ENCODE data around the gene LMX1A.

LMX1A gene

GRCh38 chr1:165317612-165318011, 38.9 kb downstream of the LMX1A start:
- no peak for DNase-seq

GRCh38 chr1:165316153-165316772, 40.3 kb downstream of the LMX1A start:
- DNase-seq: no peak

DNA sequence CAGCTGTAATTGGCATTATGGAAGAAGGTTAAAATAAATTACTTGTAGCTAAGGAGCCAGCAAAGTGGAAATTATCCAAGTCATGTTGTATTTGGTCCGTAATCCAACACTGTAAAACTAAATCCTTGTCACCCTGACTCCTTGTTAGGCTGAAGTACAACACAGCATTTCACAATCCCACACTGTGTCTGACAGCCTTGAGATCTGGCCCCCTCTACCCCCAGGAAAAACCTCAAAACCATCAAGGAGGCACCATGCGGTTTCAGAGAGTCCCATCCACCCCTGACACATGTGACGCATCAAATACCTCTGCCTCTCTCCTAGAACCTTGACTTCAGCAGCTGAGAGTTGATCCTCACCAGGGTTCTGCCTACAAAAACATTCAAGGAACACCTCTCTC, 41.0 kb downstream of the LMX1A start:
- DNase-seq: no peak

- no peak for DNase-seq
Measured at GRCh38 chr1:165313903-165314302, 42.6 kb downstream of the LMX1A start.

DNA sequence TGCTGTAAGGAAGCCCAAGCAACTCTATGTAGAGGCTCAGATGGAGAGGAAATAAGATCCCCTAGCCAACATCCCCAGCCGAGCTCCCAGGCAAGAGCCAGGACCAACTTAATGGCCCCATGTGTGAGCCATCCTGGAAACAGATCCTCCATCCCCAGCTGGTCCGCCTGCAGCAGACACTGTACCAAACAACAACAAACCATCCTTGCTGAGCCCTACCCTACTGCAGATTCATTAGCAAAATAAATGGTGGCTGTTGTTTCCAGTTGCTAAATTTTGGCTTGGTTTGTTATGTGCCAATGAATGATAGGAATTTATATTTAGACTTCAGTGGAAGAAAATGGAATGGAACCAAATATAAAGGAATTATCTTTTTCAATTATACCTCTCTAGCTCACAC, 43.9 kb downstream of the LMX1A start:
- no peak for DNase-seq

DNA sequence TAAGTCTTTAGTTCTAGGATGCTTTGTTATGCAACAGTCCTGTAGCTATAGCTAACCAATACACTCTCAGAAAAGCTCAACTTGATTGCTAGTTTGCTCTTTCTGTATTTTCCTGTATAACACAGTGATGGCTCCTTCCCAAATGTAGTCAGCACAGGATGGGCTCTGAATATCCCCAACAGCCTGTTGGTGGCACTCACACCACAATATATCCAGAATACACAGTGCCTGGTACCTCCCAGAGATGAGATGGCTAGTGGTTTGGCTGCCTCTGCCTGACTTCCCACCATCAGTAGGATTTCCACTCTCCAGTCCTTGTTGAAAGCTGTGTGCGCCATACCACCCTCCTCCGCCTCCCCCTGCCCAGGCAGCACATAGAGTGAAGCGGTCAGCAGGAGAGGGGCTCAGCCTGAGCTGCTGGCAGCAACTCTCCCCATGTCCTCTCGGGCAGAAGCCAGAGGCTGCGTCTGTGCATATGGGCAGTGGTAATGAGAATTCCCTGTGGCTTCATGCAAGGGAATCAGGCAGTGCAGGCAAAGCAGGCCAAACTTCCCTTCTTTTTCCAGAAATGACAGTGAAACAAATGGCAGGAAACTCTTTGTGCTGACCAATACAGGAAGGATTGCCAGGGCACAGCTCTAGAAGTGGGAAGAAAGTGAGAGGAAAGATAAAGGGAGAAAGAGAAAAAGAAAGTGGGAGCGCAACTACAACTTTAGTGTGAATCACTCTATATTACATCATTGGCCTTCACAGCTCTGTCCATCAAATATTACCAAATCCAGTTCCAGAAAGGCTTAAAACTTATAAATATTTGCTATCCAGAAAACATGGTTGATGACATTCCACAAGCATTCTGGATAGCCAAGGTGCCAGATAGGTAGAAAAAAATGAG, 49.7 kb downstream of the LMX1A start:
- DNase-seq: no peak

DNA sequence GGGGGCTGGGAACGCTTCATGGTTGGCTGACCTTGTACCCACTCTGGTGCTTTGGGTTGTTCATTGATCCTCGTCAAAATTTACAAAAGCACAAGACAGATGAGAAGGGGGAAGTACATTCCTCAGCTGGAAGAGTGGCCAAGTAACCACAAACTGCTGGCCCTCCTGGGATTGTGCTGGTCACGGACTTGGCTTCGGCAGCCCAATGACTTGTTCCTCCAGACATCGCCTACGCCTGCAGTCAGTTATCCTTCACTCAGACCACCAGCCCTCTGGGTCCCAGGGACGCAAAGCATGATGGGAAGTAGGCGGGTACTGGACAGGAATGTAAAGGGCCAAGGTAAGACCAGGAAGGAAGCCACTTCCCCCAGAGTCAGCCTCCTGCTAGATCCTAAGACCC, 53.1 kb downstream of the LMX1A start:
- DNase-seq: no peak

DNA sequence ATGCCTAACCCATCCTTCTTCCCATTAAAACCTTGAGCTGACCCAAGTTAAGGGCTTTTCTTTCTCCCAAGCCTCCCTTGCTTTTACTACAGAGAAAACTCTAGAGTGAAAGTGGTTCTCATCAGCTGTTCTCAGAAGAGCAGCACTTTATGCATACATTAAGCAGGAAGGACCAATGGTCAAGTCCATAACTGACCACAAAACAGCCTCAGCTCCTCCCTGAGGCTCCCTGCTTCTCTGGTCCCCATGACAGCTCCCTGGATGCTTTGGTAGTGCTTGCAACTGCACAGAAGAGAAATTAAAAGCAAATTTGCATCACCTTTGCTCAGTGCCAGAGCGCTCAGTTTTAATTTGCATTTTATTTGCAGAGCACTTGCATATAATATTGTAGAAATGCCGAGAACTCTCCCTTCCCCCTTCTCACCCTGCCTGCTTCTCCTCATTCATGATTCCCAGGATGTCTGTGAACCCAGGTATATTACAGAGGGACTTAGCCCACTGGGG, 56.1 kb downstream of the LMX1A start:
- DNase-seq: no peak

GRCh38 chr1:165298203-165298820, 58.2 kb downstream of the LMX1A start:
- no peak for DNase-seq

DNA sequence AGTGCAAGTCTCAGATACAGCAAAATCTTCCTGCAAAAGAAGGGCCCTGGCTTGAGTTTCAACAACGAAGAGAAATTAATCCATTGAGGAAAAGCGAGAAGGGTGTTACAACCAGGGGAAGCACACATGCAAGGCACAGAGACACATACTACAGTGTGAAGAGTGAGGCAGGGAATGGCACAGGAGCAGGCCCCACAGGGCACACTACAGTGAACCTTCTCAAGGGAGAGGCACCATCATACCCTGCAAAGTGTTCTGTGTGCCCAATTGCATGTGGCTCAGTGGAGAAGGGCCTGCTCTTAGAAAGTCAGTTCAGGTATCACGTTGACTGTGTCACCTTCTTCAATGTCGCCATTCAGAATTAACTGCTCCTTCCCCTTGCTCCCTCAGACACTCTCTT, 60.3 kb downstream of the LMX1A start:
- DNase-seq: no peak

- DNase-seq: no peak
Measured at GRCh38 chr1:165290148-165290547, 66.4 kb downstream of the LMX1A start.

- no peak for DNase-seq
Measured at GRCh38 chr1:165289556-165289955, 67.0 kb downstream of the LMX1A start.

- no peak for DNase-seq
Measured at GRCh38 chr1:165288350-165289120, 68.0 kb downstream of the LMX1A start.

- DNase-seq: no peak
Measured at GRCh38 chr1:165287781-165288180, 68.7 kb downstream of the LMX1A start.

DNA sequence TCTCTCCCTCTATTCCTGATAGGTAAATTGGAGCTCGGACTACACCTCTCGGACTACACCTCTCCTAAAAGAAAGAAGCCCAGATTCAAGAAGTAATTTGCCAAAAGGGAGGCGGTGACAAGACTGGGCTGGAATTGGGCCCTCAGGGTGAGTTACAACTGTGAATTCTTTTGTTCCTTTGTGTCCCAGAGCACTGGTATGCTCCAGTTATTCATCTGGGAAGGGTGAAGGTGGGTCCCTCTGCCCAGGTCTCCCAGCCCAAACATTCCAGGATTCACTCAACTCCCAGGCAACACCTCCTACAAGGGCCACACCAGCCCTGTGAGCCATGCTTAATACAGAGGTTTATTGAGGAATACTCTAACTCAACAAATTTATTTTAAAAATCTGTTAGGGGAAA, 69.2 kb downstream of the LMX1A start:
- DNase-seq: no peak

GRCh38 chr1:165284454-165284853, 72.1 kb downstream of the LMX1A start:
- no peak for DNase-seq

DNA sequence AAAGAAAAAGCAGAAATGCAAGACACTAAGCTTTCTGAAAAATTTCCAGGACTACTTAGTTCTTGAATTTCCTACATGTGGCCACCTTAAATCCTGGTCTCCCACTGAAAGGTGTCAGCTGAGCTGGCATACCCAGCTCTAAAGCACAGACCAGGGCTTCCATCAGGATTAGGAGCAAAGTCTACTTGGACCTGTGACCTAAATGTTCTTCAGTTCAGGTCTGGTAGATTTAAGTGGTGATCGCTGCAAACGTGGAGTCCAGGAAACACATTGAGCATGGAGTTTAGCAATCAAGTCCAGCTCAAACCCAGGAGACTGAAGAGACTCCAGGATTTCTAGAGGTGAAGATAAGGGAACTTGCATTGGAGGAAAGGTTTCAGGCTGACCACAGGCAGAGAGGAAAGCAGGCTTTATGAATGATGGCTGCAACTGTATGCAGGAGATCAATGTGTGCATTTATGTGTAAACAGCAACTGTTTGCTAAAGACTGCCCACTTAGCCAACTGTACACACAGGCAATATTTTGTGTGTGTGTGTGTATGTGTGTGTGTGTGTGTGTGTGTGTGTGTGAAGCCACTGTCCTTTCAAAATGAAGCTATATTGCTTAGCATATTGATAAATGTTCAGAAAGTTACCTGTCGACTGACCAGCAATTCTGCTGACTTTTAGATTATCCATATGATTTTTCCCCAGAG, 75.2 kb downstream of the LMX1A start:
- DNase-seq: no peak

DNA sequence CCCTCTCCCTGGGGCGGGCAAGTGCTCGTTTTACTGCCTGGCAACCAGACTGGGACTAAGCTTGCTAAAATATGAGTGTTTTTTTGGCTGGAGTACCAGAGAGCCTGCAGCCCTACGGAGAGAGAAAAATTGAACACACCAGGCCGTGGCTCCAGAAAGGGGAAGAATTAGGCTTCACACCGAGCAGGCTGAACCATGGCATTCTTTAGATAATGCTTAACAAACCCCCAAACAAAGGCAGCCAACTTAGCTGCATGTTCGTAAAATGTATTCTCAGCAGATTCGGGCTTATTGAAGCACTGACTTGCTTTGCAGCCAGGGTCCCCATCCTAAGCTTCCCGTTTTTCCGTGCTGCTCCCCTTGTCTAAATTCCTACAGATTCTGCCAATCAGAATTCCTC, 76.6 kb downstream of the LMX1A start:
- no peak for DNase-seq

DNA sequence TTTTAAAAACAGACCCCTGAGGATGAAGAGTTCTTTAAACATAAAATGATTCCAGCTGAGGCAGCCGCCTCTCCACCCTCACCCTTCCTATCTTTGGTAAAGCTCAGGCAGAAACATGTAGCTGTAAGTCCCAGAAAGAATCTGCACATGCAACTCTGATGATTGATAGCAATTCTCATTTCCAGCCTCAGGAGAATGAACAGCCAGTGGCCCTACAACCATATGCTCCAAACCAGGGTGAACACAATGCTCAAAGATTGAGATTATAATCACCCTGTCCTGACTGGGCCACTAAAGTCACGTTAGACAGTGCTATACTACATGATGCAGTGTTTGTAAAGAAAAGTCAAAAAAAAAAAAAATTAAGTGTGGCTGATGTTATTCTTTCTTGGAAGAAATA, 80.2 kb downstream of the LMX1A start:
- no peak for DNase-seq

DNA sequence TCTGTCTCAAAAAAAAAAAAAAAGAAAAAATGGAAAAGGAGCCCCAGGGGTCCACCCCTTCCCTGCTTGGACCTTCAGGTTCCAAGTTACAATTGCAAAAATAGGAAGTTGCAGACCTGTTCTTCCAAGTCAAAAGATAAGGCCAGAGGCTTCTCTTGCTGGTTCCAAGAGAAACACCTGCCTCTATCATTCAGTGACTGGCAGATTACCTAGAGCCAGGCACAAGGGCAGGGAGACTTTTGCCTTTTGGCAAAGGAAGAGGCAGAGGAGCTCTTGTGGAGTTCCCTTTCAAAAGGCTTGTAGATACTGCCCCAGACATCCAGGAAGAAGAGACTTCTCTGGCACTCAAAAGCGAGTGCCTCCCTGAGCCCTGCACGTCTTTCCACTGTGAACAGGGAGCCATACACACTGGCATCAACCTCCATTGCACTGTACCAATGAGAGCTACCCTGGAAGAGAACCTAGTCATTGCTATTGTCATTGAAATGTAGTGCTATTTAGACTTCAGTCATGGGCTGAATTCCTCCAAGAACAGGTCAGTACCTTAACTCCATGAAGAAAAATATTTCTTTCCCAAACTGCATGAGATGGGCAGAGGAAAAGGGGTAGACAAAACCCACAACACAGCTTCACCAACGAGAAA, 91.2 kb downstream of the LMX1A start:
- DNase-seq: no peak

DNA sequence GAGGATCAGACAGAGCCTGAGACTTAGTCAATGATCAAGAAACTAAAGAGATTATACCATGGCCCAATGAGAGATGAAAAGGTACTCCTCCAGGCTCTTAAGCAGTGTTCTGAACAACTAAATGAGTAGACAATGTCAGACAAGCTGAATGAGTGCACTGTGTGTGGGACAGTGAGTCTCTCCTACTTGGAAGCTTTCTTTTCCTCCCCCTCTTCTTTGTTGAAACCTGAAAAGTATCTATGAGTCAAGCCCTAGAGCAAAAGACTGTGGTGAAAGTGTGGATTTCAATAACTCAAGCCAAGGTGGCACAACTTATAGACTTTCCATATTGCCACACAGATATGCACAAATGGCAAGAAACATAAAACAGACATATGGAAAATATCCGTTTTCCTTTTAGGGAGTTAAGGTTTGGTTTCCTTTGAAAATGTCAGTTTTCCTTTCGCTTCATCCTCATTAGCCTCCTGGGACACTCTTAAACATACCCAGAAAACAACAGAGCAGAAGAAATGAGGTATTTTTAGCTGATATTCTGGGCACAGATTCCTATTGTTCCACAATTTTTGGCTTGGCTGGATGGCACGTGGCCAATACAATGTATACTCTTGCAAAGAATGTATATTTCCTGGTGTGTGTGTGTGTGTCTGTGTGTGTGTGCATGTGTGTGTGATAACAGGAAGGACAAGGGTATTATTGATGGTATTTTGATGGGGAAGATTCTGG, 96.6 kb downstream of the LMX1A start:
- DNase-seq: no peak

All from stimulated activated CD4-positive, alpha-beta T cell treated with anti-CD3 and anti-CD28 coated beads, Interleukin-4, amount 100 ng/mL, for 1 hour (primary cell).